ENCODE results near the gene SEPTIN1. TPM values are rescaled to one million over a fixed set of nuclear protein-coding genes. Genes with fewer than 3 reads are reported as not detected.

Gene SEPTIN1
- total RNA-seq, 4 donors from 2014 or later, result 0.52 to 2.3 (median 1.3) TPM; not detected in 1

DNA sequence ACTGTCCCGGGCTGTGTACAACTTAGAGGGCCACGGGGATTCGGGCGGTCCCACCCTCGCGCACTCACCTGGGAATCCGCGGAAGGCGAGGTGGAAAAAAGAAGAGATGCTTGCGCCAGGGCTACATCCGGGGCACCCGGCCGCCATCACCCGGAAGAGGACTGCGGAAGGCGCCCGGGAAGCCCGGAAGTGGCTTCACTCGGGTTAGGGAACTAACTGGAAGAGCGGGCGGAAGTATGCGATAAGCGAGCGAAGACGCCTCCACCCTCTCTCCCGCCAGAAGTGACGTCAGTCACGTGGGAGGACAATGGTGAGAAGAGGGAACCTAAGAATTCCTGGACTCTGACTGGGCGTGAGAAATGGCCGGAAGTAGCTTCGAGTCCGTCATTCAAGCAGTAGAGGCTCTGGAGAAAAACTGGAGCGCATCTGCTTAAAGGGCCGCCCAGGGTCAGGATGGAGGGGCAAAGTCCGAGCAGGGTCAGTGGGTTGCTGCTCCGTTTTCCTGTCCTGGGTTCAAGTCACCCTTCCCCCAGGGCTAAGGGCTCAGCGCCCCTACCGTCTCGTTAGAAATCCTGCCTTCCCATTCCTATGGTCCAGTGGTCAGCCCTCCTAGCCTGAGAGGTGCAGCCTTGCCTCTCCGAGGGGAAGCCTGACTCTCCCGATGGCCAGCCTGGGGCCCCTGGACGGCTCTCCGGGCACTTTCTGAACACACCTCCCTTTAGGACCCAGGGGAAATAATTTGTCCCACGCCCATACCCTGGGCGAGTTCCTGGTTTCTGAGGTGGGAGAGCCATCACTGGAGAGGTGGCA, 27.0 kb downstream of the SEPTIN1 start, which contains the start of gene CD2BP2:
CD2BP2 (minus strand) TSS at position 165 of the 810 bp plus-strand sequence. CDS start 627 bp downstream, outside the sequence.
- Histone ChIP-seq H3K9me3 (no peaks in the 10 kb centered on the region), H3K27me3 (no peaks in the 10 kb centered on the region), H3K27ac (peak within 1 kb of the TSS; percentile 95), H3K4me3 (peak within 1 kb of the TSS; percentile 80), H3K4me1 (peaks cover 53% of the 10 kb centered on the region), H3K36me3 (peaks cover 62% of the 10 kb centered on the region)
- TF ChIP-seq, protein P1, sequence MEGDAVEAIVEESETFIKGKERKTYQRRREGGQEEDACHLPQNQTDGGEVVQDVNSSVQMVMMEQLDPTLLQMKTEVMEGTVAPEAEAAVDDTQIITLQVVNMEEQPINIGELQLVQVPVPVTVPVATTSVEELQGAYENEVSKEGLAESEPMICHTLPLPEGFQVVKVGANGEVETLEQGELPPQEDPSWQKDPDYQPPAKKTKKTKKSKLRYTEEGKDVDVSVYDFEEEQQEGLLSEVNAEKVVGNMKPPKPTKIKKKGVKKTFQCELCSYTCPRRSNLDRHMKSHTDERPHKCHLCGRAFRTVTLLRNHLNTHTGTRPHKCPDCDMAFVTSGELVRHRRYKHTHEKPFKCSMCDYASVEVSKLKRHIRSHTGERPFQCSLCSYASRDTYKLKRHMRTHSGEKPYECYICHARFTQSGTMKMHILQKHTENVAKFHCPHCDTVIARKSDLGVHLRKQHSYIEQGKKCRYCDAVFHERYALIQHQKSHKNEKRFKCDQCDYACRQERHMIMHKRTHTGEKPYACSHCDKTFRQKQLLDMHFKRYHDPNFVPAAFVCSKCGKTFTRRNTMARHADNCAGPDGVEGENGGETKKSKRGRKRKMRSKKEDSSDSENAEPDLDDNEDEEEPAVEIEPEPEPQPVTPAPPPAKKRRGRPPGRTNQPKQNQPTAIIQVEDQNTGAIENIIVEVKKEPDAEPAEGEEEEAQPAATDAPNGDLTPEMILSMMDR (IDR thresholded peaks at IDR 0.05), result no peak
- TF ChIP-seq EP300 (IDR thresholded peaks at IDR 0.05), result no peak
- TF ChIP-seq POLR2A (IDR thresholded peaks at IDR 0.05), result peak; percentile 31 to 32
- peak in 2 of 3 donors; percentile 91 to 97 for TF ChIP-seq POLR2AphosphoS5 (IDR thresholded peaks at IDR 0.05)
- under 1% methylated on average over 40 of the region's 45 CpGs for WGBS
- peak; percentile 97 to 98 for DNase-seq (ENCODE audit: low spot score in 2 of 2)

DNA sequence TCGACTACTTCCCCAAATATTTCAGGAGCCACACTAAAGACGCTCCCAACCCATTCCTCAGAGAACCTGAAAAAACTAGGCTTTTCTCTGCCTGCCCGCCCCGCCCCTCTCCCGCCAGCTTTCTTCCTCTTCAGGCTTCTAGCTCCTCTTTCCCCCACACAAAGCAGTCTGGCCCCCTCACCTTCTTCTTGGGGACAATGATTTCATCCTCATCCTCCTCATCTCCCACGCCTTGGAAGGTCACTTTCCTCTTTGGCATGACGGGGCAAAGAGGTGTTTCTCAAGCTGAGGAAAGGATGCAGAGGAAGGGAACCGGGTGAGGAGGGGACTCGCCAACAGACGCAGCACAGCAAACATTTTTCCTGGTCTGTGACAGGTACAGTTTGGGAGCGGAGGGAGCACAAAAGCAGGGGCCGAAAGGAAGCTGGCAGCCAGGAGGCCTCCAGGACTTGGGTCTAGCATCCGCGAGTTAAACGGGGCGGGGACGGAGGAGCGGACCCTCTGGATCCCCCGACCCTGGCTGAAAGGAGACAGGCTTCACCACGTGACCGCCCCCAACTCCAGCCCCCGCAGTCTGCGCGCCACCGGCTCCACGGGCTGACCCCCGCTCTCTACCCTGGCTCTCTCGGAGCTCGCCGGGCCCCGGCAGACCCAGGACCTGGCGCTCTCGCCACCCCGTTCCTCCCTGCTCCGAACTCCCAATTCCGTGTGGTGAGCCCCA, 27.8 kb downstream of the SEPTIN1 start:
- Histone ChIP-seq H3K27me3 (no peaks in the 10 kb centered on the region), H3K36me3 (peaks cover 58% of the 10 kb centered on the region), H3K9me3 (no peaks in the 10 kb centered on the region), H3K27ac (peak overlapping the region; percentile 95), H3K4me3 (peak overlapping the region; percentile 80), H3K4me1 (peaks cover 49% of the 10 kb centered on the region)
- TF ChIP-seq, protein P1 (IDR thresholded peaks at IDR 0.05), result no peak
- no peak for TF ChIP-seq POLR2AphosphoS5 (IDR thresholded peaks at IDR 0.05)
- no peak for TF ChIP-seq EP300 (IDR thresholded peaks at IDR 0.05)
- DNase-seq (ENCODE audit: low spot score in 2 of 2), result no peak
- 3% methylated on average over 12 of the region's 36 CpGs for WGBS

DNA sequence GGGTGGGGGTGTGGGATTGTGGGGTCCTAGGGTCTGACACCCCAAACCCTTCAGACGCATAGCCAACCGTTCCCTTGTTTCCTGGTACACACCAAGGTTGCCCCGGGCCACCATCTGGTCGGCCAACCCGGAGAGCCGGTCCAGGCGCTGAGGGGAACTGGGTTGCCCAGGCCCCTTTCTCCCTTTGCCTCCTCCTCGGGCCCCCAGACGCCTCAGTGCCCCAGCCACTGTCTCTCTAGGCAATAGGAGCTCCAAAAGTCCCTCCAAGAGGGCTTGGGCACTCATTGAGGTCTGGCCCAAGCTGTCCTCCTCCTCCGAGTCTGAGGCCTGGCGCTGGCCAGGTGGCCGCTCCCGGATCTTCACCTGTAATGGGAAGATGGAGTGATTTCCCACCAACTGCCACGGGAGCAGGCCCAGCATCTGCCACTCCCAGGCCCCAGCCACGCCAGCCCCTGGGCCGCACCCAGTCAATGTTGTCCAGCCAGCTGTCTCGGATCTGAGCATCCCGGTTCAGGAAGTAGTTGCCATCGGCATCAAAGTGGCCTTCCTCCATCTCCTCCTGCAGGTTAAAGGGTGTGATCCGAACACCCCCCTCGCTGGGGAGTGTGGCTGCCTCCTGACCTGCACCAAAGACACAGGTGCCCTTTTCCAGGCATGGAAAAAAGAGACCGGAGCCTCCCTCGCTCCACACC, 28.8 kb downstream of the SEPTIN1 start:
- no peak for TF ChIP-seq POLR2AphosphoS5 (IDR thresholded peaks at IDR 0.05)
- TF ChIP-seq EP300 (IDR thresholded peaks at IDR 0.05), result no peak
- TF ChIP-seq POLR2A (IDR thresholded peaks at IDR 0.05), result no peak
- TF ChIP-seq, protein P1 (IDR thresholded peaks at IDR 0.05), result no peak
- H3K36me3 ChIP-seq, result peaks cover 48% of the 10 kb centered on the region
- 83% methylated on average over 20 of the region's 23 CpGs for WGBS
- H3K4me1 ChIP-seq, result peaks cover 49% of the 10 kb centered on the region
- H3K27ac ChIP-seq, result peak overlapping the region; percentile 95
- DNase-seq (ENCODE audit: low spot score in 2 of 2), result no peak
- H3K9me3 ChIP-seq, result no peaks in the 10 kb centered on the region
- no peaks in the 10 kb centered on the region for H3K27me3 ChIP-seq
- peak overlapping the region; percentile 80 for H3K4me3 ChIP-seq

DNA sequence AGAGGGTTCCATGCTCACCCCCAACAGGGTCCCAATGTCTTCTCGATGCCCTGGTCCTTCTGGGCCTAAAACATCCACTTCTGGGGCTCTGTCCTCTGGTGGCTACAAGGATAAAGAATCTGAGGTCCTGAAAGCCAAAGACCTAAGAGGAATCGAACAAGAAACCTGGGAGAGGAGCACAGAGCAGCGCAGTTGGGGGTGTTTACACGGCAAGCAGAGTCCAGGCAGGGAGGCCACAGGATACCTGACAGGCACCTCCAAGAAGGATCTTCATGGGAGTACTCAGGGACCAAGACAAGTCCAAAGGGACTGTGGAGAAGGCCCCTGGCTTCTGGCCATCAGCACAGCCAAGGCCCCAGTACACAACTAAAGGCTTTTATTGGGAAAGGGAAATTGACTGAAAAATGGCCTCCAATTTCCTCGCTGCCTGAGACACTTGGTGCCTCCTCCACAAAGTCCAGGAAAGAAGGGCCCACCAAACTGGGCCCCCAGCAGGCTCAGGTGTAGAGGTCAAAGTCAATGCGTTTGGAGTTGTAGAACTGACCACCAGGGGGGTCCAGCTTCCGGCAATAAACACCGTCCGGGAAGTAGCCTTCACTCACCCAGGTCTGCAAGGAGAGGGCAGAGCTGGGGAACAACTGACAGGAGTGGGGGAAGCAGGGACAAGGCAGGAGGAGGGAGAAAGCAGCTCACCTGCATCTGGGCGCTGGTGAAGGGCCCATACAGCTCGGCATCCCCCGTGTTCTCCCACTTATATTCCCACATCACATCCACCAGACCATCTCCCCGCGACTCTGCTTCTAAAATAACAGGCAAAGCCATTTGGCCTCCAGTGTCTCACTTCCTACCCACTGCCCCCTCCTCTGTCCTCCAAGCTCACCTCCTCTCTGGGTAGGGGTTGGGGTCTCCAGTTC, 29.6 kb downstream of the SEPTIN1 start:
- H3K36me3 ChIP-seq, result peaks cover 39% of the 10 kb centered on the region

More for the DNA sequence above, 29.6 kb downstream of the SEPTIN1 start:
- DNase-seq (ENCODE audit: low spot score in 2 of 2), result peak in 1 of 2 donors; percentile 62
- Histone ChIP-seq H3K4me3 (no peak overlapping the region), H3K4me1 (peaks cover 49% of the 10 kb centered on the region), H3K27ac (peak overlapping the region; percentile 27), H3K27me3 (no peaks in the 10 kb centered on the region), H3K9me3 (no peaks in the 10 kb centered on the region)
- TF ChIP-seq EP300 (IDR thresholded peaks at IDR 0.05), result no peak
- TF ChIP-seq, protein P1 (IDR thresholded peaks at IDR 0.05), result no peak
- TF ChIP-seq POLR2A (IDR thresholded peaks at IDR 0.05), result no peak
- TF ChIP-seq POLR2AphosphoS5 (IDR thresholded peaks at IDR 0.05), result no peak
- WGBS, result 86% methylated on average over 13 of the region's 14 CpGs

Data from suprapubic skin (tissue), 4 donors.